HepG2 (cell line): ENCODE measurements around the gene MEF2D. TPM values are rescaled to one million over a fixed set of nuclear protein-coding genes. Genes with fewer than 3 reads are reported as not detected.
A peak's percentile ranks its signal among the peaks of the same experiment; 100 is the strongest.

Experiments
- ARNT ChIP-seq: fragments of 450-650 bp; IDR thresholded peaks from 2 replicates; pipeline ENCODE4 v1.6.1; 2017
- CBX5 ChIP-seq: sonication (generic); formaldehyde crosslinking; IDR thresholded peaks from 2 replicates; pipeline ENCODE4 v1.4.0; 2020; ENCODE audit warnings: missing genetic modification reagents, borderline replicate concordance
- E2F1 ChIP-seq: sonication (generic); formaldehyde crosslinking; IDR thresholded peaks from 2 replicates; pipeline ENCODE4 v1.5.0; 2020; ENCODE audit warnings: missing genetic modification reagents
- GTF3A ChIP-seq: sonication (generic); formaldehyde crosslinking; conservative IDR thresholded peaks from 2 replicates; pipeline ENCODE4 v1.4.0; 2020; ENCODE audit warnings: mild to moderate bottlenecking, missing genetic modification reagents
- GZF1 ChIP-seq: sonication (generic); formaldehyde crosslinking; IDR thresholded peaks from 2 replicates; pipeline ENCODE4 v1.5.1; 2020; ENCODE audit warnings: mild to moderate bottlenecking, missing genetic modification reagents
- KLF12 ChIP-seq: sonication (generic); formaldehyde crosslinking; IDR thresholded peaks from 2 replicates; pipeline ENCODE4 v1.4.0; 2020; ENCODE audit warnings: missing genetic modification reagents, borderline replicate concordance
- MIER2 ChIP-seq: IDR thresholded peaks from 2 replicates; pipeline ENCODE4 v1.6.1; 2016; ENCODE audit warnings: missing biosample characterization, missing genetic modification reagents
- NBN ChIP-seq: fragments of 450-650 bp; conservative IDR thresholded peaks from 2 replicates; pipeline ENCODE4 v1.6.1; 2017
- NFIC ChIP-seq: IDR thresholded peaks from 2 replicates; pipeline ENCODE4 v1.6.1; 2012; ENCODE audit warnings: mild to moderate bottlenecking, low read length, inconsistent platforms
- NFKBIZ ChIP-seq: IDR thresholded peaks from 2 replicates; pipeline ENCODE4 v1.6.1; 2018; ENCODE audit warnings: missing genetic modification reagents, missing compliant biosample characterization
- PATZ1 ChIP-seq: sonication (generic); formaldehyde crosslinking; IDR thresholded peaks from 2 replicates; pipeline ENCODE4 v1.4.0; 2020; ENCODE audit warnings: missing genetic modification reagents
- PBX2 ChIP-seq: IDR thresholded peaks from 2 replicates; pipeline ENCODE4 v1.6.1; 2016; ENCODE audit warnings: control low read depth
- SP5 ChIP-seq: IDR thresholded peaks from 2 replicates; pipeline ENCODE4 v1.6.1; 2016; ENCODE audit warnings: low read depth, borderline replicate concordance
- STAT5B ChIP-seq: sonication (generic); formaldehyde crosslinking; IDR thresholded peaks from 2 replicates; pipeline ENCODE4 v1.4.0; 2020; ENCODE audit warnings: missing genetic modification reagents
- TCF12 ChIP-seq, 2 experiments: fragments of 450-650 bp in 1 of 2; sonication (generic) in 1 of 2; formaldehyde crosslinking in 1 of 2; IDR thresholded peaks; 2 replicates each; pipeline versions ENCODE4 v1.6.1 to v1.8.0; 2017 to 2022; ENCODE audit warnings: antibody characterized with exemption in 1 of 2, mild to moderate bottlenecking in 1 of 2, missing genetic modification reagents in 1 of 2, moderate library complexity in 1 of 2
- THYN1 ChIP-seq: sonication (generic); formaldehyde crosslinking; IDR thresholded peaks from 2 replicates; pipeline ENCODE4 v1.8.1; 2023; ENCODE audit warnings: low read depth, mild to moderate bottlenecking, moderate library complexity, missing genetic modification reagents, borderline replicate concordance
- U2AF2 ChIP-seq: fragments of 200-400 bp; formaldehyde crosslinking; IDR thresholded peaks from 2 replicates; pipeline ENCODE4 v1.6.1; 2017; ENCODE audit warnings: low read depth, mild to moderate bottlenecking, low read length
- ZBTB38 ChIP-seq: sonication (generic); formaldehyde crosslinking; IDR thresholded peaks from 2 replicates; pipeline ENCODE4 v1.5.1; 2020; ENCODE audit warnings: mild to moderate bottlenecking, missing genetic modification reagents
- ZNF33B ChIP-seq: sonication (generic); formaldehyde crosslinking; IDR thresholded peaks from 2 replicates; pipeline ENCODE4 v1.5.1; 2020; ENCODE audit warnings: mild to moderate bottlenecking, missing genetic modification reagents
- ZNF362 ChIP-seq: sonication (generic); formaldehyde crosslinking; IDR thresholded peaks from 2 replicates; pipeline ENCODE4 v1.4.0; 2020; ENCODE audit warnings: missing genetic modification reagents, mild to moderate bottlenecking, borderline replicate concordance
- ZNF629 ChIP-seq: sonication (generic); formaldehyde crosslinking; conservative IDR thresholded peaks from 2 replicates; pipeline ENCODE4 v1.5.0; 2020; ENCODE audit warnings: missing genetic modification reagents
- polyA plus RNA-seq, 8 experiments: library from polyadenylated mRNA; depleted of rRNA in 3 of 8; stranded (reverse) in 7 of 8; unstranded in 1 of 8; fragments of >200 nt; fragmentation: Illumina TruSeq in 4 of 8; extraction: Trizol in 4 of 8; gene quantifications; 2 replicates each; pipeline versions ENCODE4 v1.2.1 to v1.2.3, GENCODE V29; 2011 to 2016; ENCODE audit warnings: low read depth in 4 of 8, missing spikeins in 1 of 8, mixed read lengths in 1 of 8; ENCODE audit not compliant: insufficient read depth in 1 of 8
- total RNA-seq, 5 experiments: library from RNA; depleted of rRNA; stranded (reverse); fragments of >200 nt; fragmentation: Illumina TruSeq; extraction: Trizol; gene quantifications; 2 replicates each; pipeline ENCODE4 v1.2.3, GENCODE V29; 2016; ENCODE audit warnings: low read depth in 1 of 5
- TF ChIP-seq, protein P1 (sequence below): sonication (generic); formaldehyde crosslinking; IDR thresholded peaks from 2 replicates; pipeline ENCODE4 v1.9.0; 2021; ENCODE audit warnings: missing genetic modification reagents, mild to moderate bottlenecking, borderline replicate concordance

MEF2D gene
- total and polyA plus RNA-seq, 2 of the 13 experiments (the other 11 are each of a cell fraction or from before 2014, with no cell fraction given) = 1.6 to 3.9 TPM

DNA sequence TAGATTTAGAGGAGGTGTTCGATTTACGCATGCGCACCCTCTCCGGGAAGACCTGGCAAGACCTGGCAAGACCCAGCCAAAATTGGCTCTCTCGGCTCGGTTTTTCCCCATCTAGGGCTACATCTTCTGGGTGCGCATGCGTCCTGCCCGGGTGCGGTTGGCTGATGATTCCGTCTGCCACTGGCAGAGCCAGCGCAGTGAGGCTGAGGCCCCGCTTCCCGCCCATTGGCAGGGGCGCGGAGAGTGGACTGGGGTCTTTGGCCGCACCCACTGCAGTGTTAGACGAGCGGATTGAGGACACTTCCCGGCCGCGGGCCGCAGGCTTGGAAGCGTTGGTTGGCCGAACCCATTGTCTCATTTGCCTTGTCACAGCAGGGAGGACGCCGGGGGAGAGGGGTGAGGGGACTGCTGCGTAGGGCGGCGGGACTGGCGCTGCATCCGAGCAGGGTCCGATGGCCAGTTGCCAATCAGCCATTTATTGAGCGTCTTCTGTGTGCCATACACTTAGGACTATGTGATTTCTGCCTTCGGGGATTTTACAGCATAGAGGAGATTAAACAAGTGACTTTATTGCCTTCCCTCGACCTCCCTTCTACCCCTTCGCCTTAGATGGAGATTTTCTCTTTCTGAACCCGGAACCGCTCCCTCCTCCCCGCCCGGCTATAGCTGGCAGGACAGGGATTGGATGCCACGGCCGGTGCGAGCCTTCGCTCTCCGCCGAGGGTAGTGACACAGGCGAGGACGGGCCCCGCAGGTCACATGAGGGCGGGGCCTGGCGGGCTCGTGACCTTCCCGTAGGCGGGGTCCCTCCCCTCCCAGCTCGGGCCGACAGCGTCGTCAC lies 43.7 kb downstream of the MEF2D start (continued):
- no peak for TF ChIP-seq CBX5 (CRISPR knock-in tag)
- peak; percentile 76 for TF ChIP-seq KLF12 (CRISPR knock-in tag)
- TF ChIP-seq ZBTB38 (CRISPR knock-in tag) = peak; percentile 7; the same call in 1 of the 2 replicates
- TF ChIP-seq GZF1 = no peak
- TF ChIP-seq NFIC = no peak; the same call in 1 of the 2 replicates
- TF ChIP-seq ZNF629 (CRISPR knock-in tag) = no peak
- TF ChIP-seq SP5 (CRISPR knock-in tag) = peak; percentile 91
- TF ChIP-seq STAT5B = no peak
- TF ChIP-seq MIER2 (CRISPR knock-in tag) = no peak
- TF ChIP-seq E2F1 (CRISPR knock-in tag) = peak; percentile 67; the same call in 1 of the 2 replicates
- TF ChIP-seq THYN1 (CRISPR knock-in tag) = no peak
- no peak for TF ChIP-seq ZNF362
- TF ChIP-seq ARNT = no peak
- TF ChIP-seq NFKBIZ (CRISPR knock-in tag) = no peak; the same call in 1 of the 2 replicates
- no peak for TF ChIP-seq U2AF2
- TF ChIP-seq NBN = no peak
- TF ChIP-seq, protein P1, sequence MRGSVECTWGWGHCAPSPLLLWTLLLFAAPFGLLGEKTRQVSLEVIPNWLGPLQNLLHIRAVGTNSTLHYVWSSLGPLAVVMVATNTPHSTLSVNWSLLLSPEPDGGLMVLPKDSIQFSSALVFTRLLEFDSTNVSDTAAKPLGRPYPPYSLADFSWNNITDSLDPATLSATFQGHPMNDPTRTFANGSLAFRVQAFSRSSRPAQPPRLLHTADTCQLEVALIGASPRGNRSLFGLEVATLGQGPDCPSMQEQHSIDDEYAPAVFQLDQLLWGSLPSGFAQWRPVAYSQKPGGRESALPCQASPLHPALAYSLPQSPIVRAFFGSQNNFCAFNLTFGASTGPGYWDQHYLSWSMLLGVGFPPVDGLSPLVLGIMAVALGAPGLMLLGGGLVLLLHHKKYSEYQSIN (CRISPR knock-in tag) = no peak
- no peak; the same call in 1 of the 2 replicates for TF ChIP-seq PBX2 (CRISPR knock-in tag)
- no peak for TF ChIP-seq TCF12 (IDR thresholded peaks at IDR 0.05)
- no peak for TF ChIP-seq TCF12 (CRISPR knock-in tag; IDR thresholded peaks at IDR 0.05)
- TF ChIP-seq PATZ1 (CRISPR knock-in tag) = peak; percentile 70; the same call in 1 of the 2 replicates
- no peak for TF ChIP-seq GTF3A
- peak; percentile 37; the same call in 1 of the 2 replicates for TF ChIP-seq ZNF33B (CRISPR knock-in tag)
